ENCODE measurements around the gene ARHGEF26. TPM values are rescaled to one million over a fixed set of nuclear protein-coding genes. Genes with fewer than 3 reads are reported as not detected.

ARHGEF26 gene
- total RNA-seq, 1 experiment from 2014 or later: 8.3 TPM

DNA sequence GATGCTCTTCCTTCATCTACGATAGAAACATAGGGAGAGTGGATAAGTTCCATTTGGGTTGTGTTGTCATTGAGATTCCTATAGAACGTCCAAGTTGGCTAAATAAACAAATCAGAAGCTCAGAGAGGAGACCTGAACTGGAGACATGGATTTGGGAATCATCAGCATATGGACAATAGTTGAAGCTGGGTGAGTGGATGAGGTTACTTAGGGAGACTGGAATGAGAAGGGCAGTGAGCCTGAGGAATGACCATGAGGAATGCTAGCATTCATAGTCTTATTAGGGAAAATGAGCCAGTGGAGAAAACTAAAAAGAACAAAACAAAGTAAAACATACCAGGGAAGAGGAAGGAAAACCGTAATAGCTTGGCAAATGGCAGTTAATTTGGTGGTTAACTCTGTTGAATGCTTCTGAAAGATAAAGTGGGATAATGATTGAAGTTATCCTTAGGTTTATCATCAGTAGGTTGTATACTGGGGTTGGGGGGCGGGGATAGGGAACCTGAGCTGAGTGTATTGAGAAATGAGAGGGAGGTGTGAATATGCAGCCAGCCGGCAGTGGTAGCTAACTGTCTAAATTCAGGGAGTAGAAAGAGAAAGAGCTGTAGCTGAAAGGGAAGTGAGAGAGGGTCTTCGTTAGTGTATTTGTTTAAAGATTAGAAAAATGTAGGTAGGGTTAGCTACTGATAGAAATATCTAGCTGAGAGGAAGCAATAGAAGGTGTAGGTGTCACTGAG is 74.6 kb downstream of the ARHGEF26 start:
- DNase-seq (ENCODE audit: low spot score): no peak

DNA sequence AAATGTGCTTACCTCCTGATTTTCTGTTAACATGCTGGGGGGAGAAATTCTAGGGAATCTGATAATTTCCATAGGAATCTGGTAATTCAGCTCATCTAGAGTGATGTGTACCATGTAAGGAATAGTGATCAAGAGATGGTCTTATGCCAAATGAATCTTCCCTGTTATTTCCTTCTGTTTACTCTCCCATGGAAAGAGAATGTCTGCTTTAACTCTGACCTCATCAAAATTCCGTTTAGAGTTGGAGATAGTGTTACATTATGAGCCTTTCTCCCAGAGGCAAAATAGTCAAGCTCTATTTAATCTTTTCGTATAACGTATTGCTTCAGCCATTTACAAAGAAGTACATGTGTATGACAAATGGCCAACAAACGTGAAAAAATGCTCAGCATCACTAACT is 76.6 kb downstream of the ARHGEF26 start:
- no peak for DNase-seq (ENCODE audit: low spot score)

DNA sequence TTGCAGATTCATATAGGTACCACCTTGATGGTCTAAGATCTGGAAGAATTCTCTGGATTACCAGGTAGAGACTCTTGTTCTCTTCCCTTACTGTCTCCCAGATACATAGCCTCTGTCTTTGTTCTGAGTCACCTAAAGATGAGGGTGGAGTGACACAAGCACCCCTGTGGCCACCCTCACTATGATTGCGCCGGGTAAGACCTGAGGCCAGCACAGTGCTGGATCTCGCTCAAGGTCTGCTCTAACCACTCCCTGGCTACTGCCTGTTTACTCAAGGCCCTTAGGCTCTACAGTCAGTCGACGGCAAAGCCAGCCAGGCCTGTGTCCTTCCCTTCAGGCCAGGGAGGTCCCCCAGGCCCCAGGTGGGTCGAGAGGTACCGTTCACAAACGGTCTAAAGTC is 88.3 kb downstream of the ARHGEF26 start:
- DNase-seq (ENCODE audit: low spot score): no peak

DNA sequence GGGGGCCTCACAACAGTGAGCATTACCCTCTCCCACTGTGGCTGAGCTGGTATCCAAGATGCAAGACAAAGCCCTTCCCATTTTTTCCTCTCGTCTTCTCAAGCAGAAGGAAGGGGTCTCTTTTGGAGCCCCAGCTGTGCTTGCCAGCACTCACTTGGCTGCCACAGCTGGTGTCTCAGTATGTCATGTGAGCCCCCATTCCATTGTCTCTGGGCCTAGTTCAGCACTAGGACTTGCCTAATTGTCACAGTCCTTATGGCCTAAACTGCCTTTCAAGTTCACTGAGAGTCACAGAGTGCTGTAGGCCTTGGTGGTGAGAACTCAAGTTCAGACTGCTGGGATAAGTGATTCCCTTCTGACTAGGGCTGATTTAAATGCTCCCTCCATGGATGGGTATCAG is 89.8 kb downstream of the ARHGEF26 start:
- DNase-seq (ENCODE audit: low spot score): no peak

DNA sequence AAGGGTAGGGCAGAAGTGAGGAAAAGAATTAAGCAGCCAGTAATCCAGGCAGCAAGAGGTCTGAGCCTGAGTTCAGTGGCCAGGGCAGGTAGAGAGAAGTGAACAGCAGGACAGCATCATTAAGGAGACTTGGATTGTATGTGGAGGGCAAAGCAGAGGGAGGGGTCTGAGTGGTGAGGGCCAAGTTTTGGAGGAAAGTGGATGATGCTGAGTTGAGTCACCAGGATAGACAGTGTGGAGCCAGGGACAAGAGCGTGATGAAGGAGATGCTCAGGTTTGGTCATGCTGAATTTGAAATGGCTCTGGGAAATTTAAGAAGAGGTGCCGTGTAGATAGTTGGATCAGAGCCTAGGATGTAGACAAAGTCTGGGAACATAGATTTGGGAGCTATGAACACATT is 93.1 kb downstream of the ARHGEF26 start:
- no peak for DNase-seq (ENCODE audit: low spot score)

DNA sequence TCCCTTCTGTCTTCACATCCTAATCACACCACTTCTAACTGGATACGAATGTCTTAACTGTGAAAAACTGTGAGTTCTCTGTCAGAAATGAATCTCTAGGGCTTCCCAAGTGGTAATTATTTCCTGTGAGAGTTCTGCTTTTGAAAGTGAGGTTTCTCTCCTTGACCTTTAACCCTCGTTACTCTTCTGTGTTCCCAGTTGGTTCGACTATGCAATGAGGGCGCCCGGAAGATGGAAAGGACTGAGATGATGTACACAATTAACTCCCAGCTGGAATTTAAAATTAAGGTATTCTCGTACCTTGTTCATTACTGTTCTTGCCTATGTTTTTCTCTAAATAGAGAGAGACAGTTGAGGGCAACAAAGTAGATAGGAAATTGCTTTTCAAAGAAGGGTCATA is 96.5 kb downstream of the ARHGEF26 start:
- DNase-seq (ENCODE audit: low spot score): no peak

DNA sequence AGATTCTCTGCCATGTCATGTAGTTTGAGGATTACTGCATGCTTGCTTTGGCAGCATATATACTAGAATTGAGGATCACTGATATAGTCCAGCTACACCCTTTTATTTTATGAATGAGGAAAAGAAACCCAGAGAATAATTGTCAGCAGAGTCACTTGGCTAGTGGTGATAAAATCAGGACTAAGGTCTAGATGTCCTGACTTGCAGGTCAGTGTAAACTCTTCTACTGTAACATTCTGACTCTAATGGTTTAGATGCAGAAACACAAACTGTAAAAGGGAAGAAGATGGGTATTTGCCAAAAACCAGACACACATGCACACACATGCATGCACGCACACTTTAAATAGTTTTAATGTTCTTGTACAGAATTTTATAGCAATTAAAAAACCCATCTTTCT is 97.5 kb downstream of the ARHGEF26 start:
- DNase-seq (ENCODE audit: low spot score): peak; percentile 43

DNA sequence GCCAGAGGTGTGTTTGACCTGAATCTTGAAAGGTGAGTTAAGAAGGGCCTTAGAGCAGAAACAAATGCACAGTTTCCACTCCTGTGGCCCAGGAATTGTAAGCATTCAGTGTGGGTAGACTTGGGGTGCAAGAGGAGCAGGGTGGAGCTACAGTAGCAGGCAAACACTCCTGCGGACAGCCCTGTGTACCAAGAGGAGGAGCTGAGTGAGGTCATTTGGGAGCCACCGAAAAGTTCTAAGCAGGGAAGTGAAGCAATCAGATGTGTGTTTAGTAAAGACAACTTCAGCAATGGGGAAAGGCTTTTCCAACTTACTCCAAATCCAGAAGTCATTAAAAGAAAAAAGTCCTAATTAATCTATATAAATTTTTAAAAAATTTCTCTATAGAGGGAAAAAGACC is 99.3 kb downstream of the ARHGEF26 start:
- no peak for DNase-seq (ENCODE audit: low spot score)

DNA sequence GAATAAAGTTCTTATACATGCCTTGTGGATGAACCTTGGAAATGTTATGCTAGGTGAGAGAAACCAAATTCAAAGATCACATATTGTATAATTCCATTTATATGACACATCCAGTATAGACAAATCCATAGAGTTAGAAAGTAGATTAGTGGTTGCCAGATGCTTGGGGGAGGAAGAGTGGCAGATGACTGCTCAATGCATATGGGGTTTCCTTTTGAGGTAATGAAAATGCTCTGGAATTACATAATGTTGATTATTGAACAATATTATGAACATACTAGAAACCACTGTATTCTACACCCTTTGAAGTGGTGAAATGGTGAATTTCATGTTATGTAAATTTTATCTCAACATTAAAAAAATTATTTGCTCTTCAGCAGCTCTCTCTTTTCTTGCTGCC is 102.3 kb downstream of the ARHGEF26 start:
- DNase-seq (ENCODE audit: low spot score): no peak

DNA sequence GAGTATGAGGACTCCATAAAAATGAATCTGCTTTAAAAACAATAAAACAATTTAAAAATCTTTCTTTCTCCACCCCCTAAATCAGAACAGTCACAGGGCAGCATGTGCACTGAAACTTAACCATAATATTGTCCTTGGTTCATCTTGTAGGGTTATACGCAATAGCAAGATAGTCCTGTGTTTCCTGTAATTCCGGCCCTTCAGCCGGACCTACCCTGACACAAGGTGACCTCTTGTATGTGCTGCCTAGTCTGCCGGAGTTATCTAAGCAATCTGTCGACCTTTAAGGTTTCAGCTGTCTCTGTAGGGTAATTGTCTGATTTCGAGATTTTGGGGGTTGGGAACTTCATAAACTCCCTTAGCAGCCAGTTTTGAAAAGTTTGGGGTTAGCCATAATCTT is 103.2 kb downstream of the ARHGEF26 start:
- peak; percentile 20 for DNase-seq (ENCODE audit: low spot score)

DNA sequence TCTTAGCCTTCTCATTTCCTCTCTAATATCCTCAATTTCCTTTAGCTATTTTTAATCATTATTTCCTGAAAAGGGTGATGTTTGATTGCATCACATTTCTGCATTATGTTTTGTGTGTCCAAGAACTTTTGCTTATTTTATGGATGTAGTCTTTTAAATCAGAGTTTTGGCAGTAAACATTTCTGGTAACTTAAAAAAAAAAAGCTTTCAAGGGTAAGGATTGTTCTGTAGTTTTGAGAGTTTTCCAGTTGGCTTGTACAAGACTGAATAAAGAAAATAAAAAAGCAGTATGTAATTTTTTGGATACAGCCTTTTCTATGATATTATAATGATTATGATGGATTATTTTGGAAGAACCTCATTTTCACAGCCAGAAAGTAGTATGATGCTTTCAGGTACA is 103.7 kb downstream of the ARHGEF26 start:
- no peak for DNase-seq (ENCODE audit: low spot score)

DNA sequence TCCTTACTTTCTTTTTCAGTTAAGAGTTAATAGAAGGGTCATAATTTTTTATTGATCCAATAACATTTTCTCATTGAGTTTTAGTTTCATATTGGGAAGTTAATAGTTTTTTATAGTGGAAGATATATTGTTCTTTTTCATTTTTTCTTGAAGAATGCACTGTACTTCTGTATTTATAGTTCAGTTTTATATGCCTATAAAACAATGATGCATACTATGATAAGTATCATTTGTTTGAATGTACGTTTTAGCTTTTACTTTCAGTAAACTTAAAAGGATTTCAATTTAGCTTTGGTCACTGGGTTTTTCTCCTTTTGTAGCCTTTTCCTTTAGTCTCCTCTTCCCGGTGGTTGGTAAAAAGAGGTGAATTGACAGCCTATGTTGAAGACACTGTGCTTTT is 104.3 kb downstream of the ARHGEF26 start:
- DNase-seq (ENCODE audit: low spot score): peak; percentile 26

DNA sequence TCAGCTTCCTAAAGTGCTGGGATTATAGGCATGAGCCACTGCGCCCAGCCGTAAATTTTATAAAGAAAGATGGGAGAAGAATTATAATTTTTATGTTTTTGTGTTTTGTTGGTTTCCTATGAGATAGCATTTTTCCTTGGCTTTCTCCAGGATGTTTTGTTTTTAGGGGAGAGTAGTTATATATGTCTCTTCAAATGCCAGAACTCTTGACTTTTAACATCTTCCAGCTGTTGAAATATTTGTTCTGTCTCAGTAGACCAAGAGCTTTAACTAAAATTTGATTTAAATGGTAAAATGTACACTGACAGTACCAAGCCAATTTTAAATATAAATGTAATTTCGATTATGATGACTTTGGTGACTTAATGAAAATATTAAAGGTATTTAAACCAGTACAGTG is 106.3 kb downstream of the ARHGEF26 start:
- DNase-seq (ENCODE audit: low spot score): no peak

DNA sequence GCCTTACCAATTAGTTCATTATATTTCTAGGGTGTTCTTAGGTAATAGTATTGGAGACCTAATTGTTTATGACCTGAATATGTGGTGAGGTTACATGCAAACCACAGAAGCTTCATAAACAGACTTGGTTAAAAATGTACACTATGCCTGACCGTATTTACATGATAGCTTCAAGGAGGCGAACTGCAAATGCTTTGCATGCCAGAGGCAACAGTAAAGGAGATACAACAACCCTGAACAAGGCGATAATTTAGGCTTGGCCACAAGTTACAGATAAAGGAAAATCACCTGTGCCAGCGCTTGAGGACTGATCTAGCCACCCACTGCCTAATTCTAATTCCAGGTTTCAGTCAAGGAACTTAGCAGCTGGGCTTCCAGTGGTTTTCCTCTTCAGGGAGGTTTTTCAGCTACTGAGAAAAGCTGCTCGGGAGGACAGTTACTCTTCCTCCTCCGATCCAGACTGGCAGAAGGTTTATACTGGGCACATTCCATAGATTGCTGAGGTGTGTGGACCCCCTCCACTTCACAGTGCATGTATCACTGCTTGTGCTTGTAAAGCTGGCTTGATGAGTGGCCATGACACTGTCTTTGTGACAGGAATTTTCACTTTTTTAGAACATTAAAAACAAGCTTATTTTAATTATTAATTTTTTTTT is 107.5 kb downstream of the ARHGEF26 start:
- DNase-seq (ENCODE audit: low spot score): no peak

DNA sequence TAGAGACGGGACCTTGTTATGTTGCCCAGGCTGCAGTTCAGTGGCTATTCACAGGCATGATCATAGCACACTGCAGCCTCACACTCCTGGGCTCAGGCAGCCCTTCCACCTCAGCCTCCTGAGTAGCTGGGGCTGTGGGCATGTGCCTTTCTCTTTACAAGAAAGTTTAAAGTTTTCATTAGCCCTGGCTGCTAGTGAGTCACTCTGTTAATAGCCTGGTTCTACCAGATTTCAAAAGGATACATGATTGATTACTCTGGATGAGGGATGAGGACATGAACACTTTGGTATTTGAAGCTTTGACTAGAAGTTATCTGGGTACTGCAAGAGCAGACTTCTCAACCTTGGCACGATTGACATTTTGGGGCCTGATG is 108.0 kb downstream of the ARHGEF26 start:
- peak; percentile 27 for DNase-seq (ENCODE audit: low spot score)

DNA sequence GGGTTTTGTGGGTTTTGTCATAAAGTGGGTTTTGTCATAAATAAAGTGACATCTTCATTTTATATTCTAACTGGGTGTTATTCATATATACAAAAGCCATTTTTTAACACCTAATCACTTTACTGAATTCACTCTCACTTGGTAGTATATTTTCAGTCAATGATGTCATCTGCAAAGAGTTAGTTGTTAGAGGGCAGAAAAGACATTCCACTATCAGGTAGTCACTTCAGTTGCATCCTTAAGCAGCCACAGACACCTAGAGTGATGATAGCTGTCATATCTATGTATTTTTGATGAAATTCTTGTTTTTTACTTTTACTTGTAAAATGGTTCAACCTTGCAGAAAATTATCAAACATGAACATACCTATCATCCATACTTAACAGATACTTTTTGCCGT is 114.1 kb downstream of the ARHGEF26 start:
- no peak for DNase-seq (ENCODE audit: low spot score)

DNA sequence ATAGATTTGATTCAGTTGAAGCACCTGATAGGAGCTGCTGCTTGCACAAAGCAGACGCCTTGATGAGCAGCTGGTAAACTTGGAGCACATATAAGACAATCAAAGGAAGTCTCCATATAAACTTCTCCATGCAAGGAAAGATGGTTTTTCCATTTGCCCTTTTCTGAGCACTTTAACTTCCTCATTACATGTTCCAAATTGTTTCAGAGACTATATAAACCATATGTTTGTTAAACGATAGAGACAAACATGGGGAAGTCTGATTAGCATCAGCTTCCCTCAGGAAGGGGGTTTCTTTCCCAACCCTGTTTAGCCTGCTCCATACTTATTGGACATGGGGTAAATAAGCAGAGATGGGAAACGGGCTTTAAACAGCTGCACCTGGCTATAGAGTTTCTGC is 115.1 kb downstream of the ARHGEF26 start:
- no peak for DNase-seq (ENCODE audit: low spot score)

DNA sequence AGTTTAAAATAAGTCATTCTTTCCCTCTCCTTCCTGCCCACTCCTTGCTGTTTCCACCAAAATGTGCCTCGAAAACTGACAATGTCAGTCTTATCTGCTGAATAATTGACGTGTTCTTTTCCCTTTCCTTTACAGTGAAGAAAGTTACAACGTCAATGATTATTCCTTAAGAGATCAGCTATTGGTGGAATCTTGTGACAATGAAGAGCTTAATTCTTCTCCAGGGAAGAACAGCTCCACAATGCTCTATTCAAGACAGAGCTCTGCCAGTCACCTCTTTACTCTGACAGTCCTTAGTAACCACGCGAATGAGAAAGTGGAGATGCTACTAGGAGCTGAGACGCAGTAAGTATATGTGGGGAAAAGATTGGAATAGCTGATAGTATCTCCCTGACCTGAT is 119.0 kb downstream of the ARHGEF26 start:
- DNase-seq (ENCODE audit: low spot score): no peak

DNA sequence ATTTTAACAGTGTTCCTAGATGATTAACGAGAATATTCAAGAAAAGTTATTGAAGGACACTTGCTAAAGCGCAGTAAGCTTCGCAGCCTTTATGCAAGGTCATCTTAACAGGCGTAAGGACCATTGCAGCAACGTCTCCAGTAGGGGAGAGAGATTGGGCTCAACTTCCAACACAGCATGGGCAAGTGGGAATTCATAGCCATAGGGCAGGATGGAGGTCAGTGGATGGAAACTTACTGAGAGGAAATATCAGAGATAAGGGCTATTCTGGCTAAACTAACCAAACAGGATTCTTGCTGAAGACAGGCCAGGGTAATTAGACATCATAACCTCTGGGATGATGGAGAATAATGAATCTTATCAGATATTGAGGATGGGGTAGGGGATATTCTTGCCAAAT is 120.3 kb downstream of the ARHGEF26 start:
- no peak for DNase-seq (ENCODE audit: low spot score)

DNA sequence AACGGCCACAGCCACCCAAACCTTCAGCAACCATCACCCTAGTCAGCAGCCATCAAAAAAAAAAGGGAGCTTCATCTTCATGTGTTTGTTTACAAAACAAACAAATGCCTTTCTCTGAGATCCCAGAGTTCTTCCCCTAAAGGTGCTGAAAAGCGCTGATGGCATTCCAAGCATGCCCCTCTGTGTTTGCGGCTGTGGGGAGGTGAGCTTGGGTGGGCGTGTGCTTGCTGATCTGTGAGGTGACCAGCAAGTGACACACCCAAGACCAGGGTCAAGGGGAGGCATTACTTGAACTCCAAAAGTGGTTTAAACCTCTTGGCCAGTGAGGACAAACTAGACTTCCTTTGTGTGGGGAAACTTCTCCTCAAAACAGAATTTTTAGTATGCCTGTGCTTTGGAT is 121.6 kb downstream of the ARHGEF26 start:
- no peak for DNase-seq (ENCODE audit: low spot score)

DNA sequence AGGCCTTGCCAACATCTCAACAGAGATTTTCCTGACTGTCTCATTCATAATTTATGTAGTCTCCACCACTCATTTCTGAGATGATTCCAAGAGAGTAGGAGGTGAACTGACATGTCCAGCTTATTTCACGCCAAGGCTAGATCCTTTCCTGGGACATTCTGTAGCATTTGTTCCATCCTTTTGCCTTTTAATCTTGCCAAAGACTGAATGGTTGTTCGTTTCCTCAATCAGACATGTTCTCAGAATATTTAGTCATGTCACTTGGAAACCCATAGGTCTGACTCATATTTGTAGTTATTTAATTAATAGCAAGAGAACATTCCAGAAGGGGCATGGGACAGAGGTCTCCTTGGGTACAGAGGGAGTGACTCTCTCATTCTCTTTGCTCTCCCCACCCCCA is 122.2 kb downstream of the ARHGEF26 start:
- DNase-seq (ENCODE audit: low spot score): no peak

DNA sequence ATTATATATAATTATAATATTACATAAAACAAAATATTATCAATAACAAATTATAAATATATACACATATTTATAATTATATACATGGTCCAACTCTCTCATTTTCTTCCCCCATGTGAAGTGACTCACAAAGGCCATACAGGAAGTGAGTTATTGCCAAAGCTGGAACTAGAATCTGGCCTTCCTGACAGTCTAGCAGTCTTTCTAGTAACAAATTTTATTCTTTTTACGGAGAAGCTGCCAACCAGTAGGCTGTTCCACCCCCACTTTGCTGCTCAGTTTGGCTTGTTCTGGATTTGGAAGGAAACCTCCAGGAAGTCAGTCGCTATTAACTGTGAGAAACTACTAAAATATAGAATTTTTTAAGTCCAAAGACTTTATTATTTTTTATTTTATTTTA is 123.5 kb downstream of the ARHGEF26 start:
- no peak for DNase-seq (ENCODE audit: low spot score)

DNA sequence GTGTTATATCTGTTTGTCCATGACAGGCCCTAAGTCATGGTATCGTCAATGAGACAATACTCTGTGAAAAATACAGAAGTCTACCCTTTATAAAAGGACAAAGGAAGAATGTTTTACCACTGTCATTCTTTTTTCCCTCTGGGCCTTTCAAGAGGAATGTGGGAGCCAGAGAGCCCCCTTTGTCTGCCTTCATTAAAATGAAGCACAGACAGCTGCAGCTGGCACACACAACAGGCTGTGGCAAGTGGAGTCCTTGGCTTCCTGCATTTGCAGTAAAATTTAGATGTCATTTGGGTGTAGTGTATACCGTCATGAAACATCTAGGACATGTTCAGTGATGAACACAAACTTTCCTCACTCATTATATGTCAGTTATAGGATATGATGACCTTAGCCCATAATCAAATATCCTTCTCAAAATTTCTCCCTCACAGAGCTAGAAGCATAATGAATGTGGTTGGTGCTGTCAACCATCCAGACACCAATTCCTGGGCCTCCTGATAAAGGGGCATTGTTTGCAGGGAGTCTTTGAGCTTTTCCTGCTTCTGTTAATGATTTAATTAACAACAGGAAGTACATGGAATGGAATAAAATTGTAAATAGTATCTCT is 126.7 kb downstream of the ARHGEF26 start:
- DNase-seq (ENCODE audit: low spot score): peak; percentile 58

Data from HT-29 (cell line).